Body of pancreas (tissue), 4 donors: Measurements from ENCODE around the gene LAD1.

ENCODE experiments used
- POLR2A ChIP-seq, 3 donors: fragments of 450-650 bp; IDR thresholded peaks; one replicate each; pipeline ENCODE4 v1.6.1; 2016; ENCODE audit warnings: antibody characterized with exemption in 3 of 3, mild to moderate bottlenecking in 2 of 3
- TF ChIP-seq, protein P1 (sequence below), 7 experiments: fragments of 450-650 bp in 4 of 7; fragments of 200-600 bp in 3 of 7; sonication (generic) in 3 of 7; IDR thresholded peaks; one replicate each; pipeline ENCODE4 v1.5.1; 2016 to 2019; ENCODE audit warnings: antibody characterized with exemption in 7 of 7

GRCh38 chr1:201376464-201377374, 22.4 kb downstream of the LAD1 start:
- TF ChIP-seq, protein P1, sequence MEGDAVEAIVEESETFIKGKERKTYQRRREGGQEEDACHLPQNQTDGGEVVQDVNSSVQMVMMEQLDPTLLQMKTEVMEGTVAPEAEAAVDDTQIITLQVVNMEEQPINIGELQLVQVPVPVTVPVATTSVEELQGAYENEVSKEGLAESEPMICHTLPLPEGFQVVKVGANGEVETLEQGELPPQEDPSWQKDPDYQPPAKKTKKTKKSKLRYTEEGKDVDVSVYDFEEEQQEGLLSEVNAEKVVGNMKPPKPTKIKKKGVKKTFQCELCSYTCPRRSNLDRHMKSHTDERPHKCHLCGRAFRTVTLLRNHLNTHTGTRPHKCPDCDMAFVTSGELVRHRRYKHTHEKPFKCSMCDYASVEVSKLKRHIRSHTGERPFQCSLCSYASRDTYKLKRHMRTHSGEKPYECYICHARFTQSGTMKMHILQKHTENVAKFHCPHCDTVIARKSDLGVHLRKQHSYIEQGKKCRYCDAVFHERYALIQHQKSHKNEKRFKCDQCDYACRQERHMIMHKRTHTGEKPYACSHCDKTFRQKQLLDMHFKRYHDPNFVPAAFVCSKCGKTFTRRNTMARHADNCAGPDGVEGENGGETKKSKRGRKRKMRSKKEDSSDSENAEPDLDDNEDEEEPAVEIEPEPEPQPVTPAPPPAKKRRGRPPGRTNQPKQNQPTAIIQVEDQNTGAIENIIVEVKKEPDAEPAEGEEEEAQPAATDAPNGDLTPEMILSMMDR (IDR thresholded peaks at IDR 0.05), result peak in 6 of 7 experiments; percentile 31 to 57 (median 50)
- TF ChIP-seq POLR2A (IDR thresholded peaks at IDR 0.05), result no peak
